Measurements from ENCODE around the gene RANBP1.

Gene RANBP1

GRCh38 chr22:20138417-20138738, 22.5 kb downstream of the RANBP1 start:
- DNase-seq (ENCODE audit: low read depth) = no peak

- no peak for DNase-seq (ENCODE audit: low read depth)
Measured at GRCh38 chr22:20138868-20139267, 23.0 kb downstream of the RANBP1 start.

DNA sequence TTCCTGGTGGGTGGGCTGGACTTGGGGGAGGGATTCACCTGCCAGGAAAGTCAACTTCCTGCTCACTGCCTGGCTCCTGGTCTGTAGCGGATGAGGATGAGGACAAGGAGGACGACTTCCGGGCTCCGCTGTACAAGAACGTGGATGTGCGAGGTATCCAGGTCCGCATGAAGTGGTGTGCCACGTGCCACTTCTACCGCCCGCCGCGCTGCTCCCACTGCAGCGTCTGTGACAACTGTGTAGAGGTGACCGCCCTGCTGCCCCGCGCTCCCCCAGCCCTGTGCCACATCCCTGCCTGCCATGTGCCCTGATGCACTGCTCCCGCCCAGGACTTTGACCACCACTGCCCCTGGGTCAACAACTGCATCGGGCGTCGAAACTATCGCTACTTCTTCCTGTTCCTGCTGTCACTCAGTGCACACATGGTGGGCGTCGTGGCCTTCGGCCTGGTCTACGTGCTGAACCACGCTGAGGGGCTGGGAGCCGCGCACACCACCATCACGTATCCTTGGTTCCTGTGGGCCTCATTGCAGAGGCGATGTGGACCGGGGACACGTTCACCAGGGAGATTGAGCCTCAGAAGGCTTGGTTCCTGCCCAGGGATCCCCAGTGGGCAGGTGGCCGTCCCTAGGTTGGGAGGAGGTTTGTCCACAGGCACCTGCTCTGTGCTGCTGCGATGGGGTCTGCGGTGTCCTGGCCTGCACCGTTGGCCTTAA, 23.6 kb downstream of the RANBP1 start:
- no peak for DNase-seq (ENCODE audit: low read depth)

DNA sequence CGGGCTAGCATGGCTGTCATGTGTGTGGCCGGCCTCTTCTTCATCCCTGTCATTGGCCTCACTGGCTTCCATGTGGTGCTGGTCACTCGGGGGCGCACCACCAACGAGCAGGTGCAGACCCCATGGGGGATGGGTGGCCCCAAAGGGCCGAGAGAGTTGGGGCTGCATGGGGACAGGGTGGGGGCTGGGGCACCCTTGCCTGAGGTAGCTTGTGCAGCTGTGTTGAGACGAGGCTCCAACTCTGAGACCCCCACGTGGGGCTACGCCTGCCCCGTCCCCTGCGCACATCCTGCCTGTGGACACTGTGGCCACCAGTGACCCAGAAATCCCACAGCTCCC, 24.2 kb downstream of the RANBP1 start:
- DNase-seq (ENCODE audit: low read depth) = no peak

DNA sequence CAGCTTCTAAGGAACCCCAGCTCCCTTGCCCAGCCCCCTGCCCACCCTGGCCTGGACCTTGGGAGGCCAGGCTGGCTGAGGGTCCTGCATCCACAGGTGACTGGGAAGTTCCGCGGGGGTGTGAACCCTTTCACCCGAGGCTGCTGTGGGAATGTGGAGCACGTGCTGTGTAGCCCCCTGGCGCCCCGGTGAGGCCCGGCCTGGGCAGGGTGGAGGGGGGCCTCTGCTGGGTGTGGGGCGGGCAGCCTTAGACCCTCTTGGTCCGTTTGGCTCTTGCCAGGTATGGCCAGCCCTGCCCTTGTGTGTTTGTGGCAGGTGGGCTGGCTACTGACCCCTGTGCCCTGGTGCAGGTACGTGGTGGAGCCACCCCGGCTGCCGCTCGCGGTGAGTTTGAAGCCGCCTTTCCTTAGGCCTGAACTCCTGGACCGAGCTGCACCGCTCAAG, 24.6 kb downstream of the RANBP1 start:
- DNase-seq (ENCODE audit: low read depth) = no peak

GRCh38 chr22:20141186-20142077, 25.5 kb downstream of the RANBP1 start:
- DNase-seq (ENCODE audit: low read depth) = no peak

DNA sequence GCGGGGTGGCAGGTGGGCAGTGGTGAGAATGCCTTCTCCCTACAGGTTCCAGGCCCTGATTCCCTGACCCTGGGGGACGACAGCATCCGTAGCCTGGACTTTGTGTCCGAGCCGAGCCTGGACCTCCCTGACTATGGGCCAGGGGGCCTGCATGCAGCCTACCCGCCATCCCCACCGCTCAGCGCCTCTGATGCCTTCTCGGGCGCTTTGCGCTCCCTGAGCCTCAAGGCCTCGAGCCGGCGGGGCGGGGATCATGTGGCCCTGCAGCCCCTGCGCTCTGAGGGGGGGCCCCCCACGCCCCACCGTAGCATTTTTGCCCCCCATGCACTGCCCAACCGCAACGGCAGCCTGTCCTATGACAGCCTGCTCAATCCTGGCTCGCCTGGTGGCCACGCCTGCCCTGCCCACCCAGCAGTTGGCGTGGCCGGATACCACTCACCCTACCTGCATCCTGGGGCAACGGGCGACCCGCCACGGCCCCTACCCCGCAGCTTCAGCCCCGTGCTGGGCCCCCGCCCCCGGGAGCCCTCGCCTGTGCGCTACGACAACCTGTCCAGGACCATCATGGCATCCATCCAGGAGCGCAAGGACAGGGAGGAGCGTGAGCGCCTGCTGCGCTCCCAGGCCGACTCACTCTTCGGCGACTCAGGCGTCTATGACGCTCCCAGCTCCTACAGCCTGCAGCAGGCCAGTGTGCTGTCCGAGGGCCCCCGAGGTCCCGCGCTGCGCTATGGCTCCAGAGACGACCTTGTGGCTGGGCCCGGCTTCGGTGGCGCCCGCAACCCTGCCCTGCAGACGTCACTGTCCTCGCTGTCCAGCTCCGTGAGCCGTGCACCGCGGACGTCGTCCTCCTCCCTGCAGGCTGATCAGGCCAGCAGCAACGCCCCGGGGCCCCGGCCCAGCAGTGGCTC, 27.1 kb downstream of the RANBP1 start:
- no peak for DNase-seq (ENCODE audit: low read depth)

DNA sequence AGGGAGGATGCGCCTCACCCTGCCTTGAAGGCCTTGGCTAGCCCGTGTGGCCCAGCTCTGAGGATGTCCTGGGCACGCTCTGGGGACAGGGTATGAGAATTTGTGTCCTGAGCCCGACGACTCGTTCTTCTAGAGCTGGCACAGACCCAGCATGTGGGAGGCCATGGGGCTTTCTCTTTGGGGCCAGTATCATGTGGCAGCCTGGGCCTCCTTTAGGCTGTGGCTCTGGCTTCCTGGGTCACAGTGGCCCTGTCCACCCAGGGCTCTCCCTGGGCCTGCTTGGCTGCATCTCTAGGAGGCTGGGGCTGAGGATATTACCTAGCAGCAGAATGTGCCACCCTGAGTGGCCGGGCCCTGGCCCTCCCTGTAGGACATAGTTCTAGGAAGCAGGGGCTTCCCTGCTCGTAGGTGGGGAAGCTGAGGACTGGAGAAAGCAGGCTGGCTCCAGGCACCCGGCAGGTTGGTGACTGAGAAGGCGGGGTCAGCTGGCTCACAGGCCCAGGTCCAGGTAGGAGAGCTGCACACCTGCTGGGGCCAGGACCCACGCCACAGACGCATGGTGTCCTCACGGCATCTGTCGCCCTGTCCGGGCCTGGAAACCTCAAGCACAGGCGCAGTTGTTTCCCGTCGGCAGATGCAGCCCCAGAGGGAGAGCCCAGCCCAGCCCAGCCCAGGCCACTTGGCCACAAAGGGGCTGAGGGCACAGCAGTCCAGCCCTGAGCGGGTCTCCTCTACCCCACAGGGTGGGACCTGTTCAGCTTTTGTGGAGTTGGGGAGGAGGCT, 28.2 kb downstream of the RANBP1 start:
- no peak for DNase-seq (ENCODE audit: low read depth)

- DNase-seq (ENCODE audit: low read depth) = no peak
Measured at GRCh38 chr22:20145206-20145831, 29.4 kb downstream of the RANBP1 start.

DNA sequence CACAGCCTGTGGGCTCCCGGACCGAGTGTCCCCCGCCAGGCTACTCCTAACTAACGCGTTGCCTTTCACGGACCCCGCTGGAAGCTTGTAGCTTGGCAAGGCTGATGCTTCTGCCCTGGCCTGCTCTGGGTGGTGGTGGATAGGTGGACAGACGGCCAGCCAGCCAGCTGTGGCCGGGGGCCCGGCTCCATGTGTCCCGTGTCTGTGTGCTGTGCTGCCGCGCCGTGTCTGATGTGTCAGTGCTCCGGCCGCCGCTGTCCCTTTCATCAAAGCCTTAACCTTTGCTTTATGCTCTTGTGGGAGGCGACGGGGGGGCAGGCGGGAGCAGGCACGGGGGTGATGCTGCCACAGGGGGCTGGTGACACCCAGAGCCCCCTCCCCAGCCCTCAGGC, 29.9 kb downstream of the RANBP1 start:
- no peak for DNase-seq (ENCODE audit: low read depth)

- no peak for DNase-seq (ENCODE audit: low read depth)
Measured at GRCh38 chr22:20146777-20147176, 30.9 kb downstream of the RANBP1 start.

DNA sequence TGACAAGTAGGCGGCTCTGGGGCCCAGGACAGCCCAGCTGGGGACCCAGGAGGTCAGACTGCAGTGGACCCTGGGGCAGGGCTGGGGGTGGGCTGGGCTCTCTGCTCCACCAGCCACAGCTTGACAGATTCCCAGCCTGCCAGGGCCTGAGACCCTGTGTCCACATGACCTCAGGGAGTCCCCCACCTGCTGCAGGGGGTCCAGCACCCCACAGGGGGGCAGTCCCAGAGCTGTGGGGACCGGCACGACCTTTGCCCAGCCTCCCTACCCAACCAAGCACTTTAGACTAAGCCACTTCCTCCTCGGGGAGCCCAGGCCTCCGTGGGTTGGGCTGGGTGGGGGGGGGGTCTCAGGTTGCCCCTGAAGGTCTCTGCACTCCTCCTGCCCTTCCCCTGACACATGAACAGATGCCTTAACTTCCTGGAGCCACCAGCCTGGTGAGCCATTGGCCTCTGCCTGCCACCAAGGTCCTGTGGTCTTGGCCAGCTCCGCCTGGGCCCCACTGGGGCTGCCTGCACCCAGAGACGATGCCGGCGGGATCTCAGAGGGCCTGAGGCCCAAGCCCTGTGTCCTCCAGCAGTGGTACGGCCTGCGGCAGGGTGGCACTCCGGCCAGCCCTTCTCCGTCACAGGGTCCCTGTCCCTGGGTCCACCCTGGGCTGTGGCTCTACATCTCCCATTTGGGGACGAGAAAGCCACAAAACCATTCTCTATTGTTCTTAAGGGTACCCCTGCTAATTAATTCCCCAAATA, 31.5 kb downstream of the RANBP1 start:
- DNase-seq (ENCODE audit: low read depth) = no peak

DNA sequence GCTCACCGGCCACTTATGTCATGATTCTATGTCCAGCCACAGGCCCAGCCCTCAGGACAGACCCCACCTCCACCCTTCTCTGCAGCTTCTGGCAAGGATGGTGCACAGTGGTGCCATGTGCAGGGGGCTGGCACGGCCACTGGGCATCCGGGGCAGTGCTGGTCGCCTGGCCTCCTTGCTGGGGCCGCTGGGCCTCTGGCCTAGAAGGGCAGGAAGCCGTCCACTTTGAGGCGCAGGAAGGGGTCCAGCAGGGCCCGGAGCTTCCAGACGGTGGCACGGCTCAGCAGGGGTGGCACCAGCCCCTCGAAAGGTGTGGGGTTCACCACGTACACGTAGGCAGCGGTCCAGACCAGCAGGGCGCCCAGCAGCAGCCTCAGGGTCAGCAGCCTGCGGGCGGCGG, 32.5 kb downstream of the RANBP1 start:
- DNase-seq (ENCODE audit: low read depth) = no peak

GRCh38 chr22:20149257-20150250, 33.6 kb downstream of the RANBP1 start:
- DNase-seq (ENCODE audit: low read depth) = no peak

- no peak for DNase-seq (ENCODE audit: low read depth)
Measured at GRCh38 chr22:20150381-20151275, 34.7 kb downstream of the RANBP1 start, which contains the start of gene CCDC188. Gene CCDC188 (minus strand): TSS chr22:20151055. CDS start chr22:20150986, 69 bp downstream.

DNA sequence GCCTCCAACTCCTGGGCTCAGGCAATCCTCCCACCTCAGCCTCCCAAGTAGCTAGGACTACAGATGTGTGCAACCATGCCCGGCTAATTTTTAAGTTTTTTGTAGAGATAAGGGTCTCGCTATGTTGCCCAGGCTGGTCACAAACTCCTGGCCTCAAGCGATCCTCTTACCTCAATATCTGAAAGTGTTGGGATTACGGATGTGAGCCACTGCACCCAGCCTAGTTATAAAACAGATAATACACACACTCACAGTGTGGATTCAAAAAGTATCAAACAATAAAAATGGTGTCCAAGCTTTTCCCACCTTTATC, 35.3 kb downstream of the RANBP1 start:
- DNase-seq (ENCODE audit: low read depth) = no peak

- no peak for DNase-seq (ENCODE audit: low read depth)
Measured at GRCh38 chr22:20152464-20152890, 36.6 kb downstream of the RANBP1 start.

GRCh38 chr22:20153945-20154344, 38.0 kb downstream of the RANBP1 start:
- DNase-seq (ENCODE audit: low read depth) = no peak

All from stimulated activated CD8-positive, alpha-beta memory T cell treated with anti-CD3 and anti-CD28 coated beads, Interleukin-7, amount 100 ng/mL, for 24 hours (primary cell).